HK-2 (cell line): ENCODE results near the gene PRR30.
A peak's percentile ranks its signal among the peaks of the same experiment; 100 is the strongest.

Experiments used
- DNase-seq: peaks from one replicate; pipeline ENCODE4 v3.0.0-alpha.2; 2018; ENCODE audit not compliant: unreplicated experiment

PRR30 gene

GRCh38 chr2:27154488-27154887, 15.3 kb upstream of the PRR30 start:
- DNase-seq = no peak

GRCh38 chr2:27152796-27153464, 13.7 kb upstream of the PRR30 start:
- DNase-seq = no peak

- no peak for DNase-seq
These were observed 13.0 kb upstream of the PRR30 start for GRCh38 chr2:27152102-27152795.

- DNase-seq = no peak
These were observed 11.5 kb upstream of the PRR30 start for GRCh38 chr2:27150639-27151230.

- DNase-seq = no peak
These were observed 10.6 kb upstream of the PRR30 start for GRCh38 chr2:27149570-27150405.

- no peak for DNase-seq
These were observed 9.7 kb upstream of the PRR30 start, which contains the start of gene TCF23 for GRCh38 chr2:27148801-27149439. Gene TCF23, plus strand, starts transcription at chr2:27149004. Its CDS starts 130 bp downstream, at chr2:27149134.

- DNase-seq = no peak
These were observed 8.7 kb upstream of the PRR30 start for GRCh38 chr2:27147935-27148334.

- DNase-seq = no peak
These were observed 6.5 kb upstream of the PRR30 start for GRCh38 chr2:27145682-27146081.

GRCh38 chr2:27143285-27143684, 4.1 kb upstream of the PRR30 start:
- DNase-seq = no peak

- no peak for DNase-seq
These were observed 1.1 kb downstream of the PRR30 start for GRCh38 chr2:27138111-27138510.

- DNase-seq = no peak
These were observed 1.8 kb downstream of the PRR30 start for GRCh38 chr2:27137322-27137935.

GRCh38 chr2:27136751-27137150, 2.5 kb downstream of the PRR30 start:
- DNase-seq = no peak

- DNase-seq = no peak
These were observed 3.7 kb downstream of the PRR30 start for GRCh38 chr2:27135478-27135955.

- no peak for DNase-seq
These were observed 4.3 kb downstream of the PRR30 start for GRCh38 chr2:27134781-27135477.

- peak; percentile 96 for DNase-seq
These were observed 5.1 kb downstream of the PRR30 start, which contains the start of gene PREB for GRCh38 chr2:27133905-27134780. Gene PREB, minus strand, starts transcription at chr2:27134636. Its CDS starts 215 bp downstream, at chr2:27134421.

GRCh38 chr2:27133195-27133875, 5.9 kb downstream of the PRR30 start:
- DNase-seq = no peak

- DNase-seq = no peak
These were observed 7.8 kb downstream of the PRR30 start for GRCh38 chr2:27131429-27131828.

- DNase-seq = no peak
These were observed 8.8 kb downstream of the PRR30 start for GRCh38 chr2:27130396-27130795.
